NCI-H748 (cell line): ENCODE measurements around the gene SLC35E1.

Experiments used
- DNase-seq: peaks from one replicate; lab custom pipeline; 2025; ENCODE audit not compliant: unreplicated experiment; lab: John Stamatoyannopoulos, UW

Gene SLC35E1

GRCh38 chr19:16598848-16599247 lies 26.6 kb upstream of the SLC35E1 start:
- no peak for DNase-seq

DNA sequence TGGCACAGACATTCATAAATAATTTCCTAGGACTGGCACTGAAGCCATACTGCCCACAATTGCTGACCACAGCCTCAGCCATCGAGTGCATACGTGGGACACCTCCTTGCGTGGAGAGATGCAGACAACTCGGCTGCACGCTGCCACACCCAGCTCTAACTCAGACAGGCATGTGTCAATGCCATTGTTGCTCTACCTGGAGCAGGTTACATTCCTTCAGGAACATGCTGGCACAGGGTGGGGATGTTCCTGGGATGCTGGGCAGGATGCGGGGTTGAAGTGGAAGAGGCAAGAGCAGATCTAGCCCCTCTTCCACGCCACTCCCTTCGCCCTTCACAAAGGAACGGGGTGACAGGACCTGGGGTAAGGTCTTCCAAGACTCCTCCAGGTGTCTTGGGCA lies 24.2 kb upstream of the SLC35E1 start:
- DNase-seq: no peak

GRCh38 chr19:16595097-16595496 lies 22.9 kb upstream of the SLC35E1 start:
- DNase-seq: no peak

GRCh38 chr19:16594681-16595091 lies 22.5 kb upstream of the SLC35E1 start:
- DNase-seq: no peak

DNA sequence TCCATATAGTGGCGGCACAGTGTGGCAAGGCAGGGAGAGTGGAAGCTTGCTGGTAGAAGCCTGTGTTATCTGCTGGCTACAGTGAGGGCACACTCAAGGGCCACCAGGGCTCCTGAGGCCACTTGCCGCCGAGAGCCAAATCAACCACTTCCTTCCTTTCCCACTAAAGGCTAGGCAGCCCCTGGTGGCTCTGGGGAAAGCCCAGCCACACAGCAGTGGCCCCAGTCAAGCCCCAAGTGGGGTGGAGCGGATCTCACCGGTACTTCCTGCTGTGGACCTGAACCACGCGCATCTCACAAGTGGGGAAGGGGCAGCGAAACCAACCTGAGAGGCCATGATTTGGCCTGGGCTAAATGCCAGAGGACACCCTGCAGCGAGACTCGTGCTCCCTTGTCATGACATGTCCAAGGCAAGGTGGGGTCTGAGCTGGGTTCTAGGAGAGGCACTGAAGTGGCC lies 21.9 kb upstream of the SLC35E1 start:
- DNase-seq: no peak

GRCh38 chr19:16593181-16593580 lies 21.0 kb upstream of the SLC35E1 start:
- no peak for DNase-seq

DNA sequence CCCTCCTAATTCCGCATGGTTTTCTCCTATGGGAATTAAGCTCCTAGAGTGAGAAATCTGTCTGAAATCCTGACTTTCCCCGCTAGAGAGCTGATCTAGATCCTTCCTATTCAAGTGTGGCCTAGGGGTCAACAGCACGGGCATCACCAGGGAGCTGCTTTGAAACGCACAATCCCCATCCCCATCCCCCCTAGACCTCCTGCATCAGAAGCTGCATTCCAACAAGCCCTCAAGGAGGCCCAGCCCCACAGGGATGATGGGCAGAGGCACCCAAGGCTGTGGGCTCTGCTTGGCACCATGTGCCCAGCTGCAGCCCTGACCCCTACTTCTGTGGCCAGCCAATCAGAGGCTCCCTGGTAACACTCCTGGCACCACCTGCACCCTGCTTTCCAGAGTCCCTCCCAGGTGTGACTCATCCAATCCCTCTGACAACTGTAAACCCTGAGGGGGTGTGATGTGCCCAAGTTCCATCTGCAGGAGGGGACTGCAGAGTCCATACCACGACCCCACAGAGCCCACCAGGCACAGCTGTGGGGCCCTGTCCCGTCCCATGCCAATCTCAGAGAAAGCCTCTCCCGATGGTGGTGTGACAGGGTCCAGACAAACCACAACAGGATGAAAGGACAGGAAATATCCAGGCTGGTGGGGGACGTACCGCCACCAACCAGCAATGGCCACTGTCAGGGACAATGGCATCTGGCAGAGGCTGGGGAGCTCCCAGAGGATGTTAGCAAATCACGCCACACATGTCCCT lies 19.8 kb upstream of the SLC35E1 start:
- no peak for DNase-seq

DNA sequence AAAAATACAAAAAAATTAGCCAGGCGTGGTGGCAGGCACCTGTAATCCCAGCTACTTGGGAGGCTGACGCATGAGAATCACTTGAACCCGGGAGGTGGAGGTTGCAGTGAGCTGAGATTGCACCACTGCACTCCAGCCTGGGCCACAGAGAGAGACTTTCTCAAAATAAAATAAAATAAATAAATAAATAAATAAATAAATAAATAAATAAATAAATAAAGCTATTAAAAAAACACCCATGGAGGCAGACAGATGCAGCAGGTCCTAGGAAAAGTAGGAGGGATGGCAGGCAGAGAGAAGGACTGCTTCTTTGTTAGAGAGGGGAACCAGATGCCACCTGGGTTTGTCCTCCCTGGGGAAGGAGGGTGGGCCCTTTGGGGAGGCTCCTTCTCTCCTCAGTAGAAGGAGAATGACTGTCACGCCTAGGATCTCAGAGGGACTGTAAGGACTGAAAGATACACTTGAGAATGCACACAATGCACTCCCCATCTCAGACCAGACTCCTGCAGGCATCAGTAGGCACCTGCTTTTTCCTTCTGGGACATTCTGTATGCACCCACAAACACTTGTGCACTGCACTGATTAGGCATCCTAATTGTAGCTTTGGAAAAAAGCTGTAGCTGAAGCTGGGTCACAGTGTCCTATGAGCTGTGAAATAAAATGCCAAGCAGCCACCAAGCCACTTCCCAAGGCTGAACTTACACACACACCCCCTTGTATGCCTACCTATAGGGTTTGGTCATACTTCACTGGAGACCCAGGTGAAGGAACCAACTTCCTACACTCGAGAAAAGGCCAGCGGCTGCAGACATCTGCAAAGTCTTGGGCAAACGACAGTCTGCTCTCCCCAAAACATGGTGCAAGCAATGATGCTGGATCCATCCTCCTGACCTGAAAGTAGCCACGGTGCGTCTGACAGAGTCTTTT lies 18.9 kb upstream of the SLC35E1 start:
- no peak for DNase-seq

- no peak for DNase-seq
Measured at GRCh38 chr19:16589917-16590316, 17.7 kb upstream of the SLC35E1 start.

GRCh38 chr19:16588824-16589577 lies 16.8 kb upstream of the SLC35E1 start:
- DNase-seq: no peak

- no peak for DNase-seq
Measured at GRCh38 chr19:16587833-16588823, 15.9 kb upstream of the SLC35E1 start.

DNA sequence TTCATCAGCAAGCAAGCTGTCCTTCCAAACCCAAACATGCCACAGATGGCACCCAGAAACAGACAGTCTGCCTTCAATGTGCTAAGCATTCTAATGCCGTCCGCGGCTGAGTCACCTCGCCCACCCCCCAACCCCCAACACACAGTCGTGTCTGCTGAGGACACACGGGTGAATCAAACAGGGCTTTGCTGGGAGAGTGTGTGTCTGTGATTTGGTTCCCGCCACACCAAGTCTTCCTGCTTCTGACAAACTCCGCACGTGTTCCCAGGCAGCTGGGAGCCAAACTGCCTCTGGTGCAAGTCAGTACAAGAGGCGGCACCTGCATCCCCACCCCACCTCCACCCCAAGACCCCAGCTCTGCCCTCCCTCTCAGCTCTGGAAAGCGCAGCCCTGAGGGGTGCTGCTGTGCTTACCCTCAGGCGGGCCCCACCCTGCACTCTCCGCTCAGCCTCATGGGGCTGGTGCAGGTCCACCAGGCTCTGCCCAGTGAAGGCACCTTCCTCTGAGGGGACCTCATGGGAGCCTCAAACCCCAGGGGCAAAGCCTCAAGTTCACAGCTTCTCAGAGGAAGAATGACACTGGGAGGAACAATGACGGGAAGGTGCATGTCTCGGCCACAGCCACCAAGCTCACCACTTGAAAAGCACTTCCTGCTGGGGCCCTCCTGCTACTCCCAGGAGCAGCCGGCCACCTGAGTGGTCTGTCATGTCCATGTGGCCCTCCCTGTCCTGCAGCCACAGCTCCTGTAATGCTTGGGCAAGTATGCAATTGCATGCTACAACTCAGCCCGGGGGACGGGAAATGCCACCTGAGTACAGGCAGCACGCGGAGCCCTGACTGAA lies 15.0 kb upstream of the SLC35E1 start:
- no peak for DNase-seq

GRCh38 chr19:16586477-16586871 lies 14.3 kb upstream of the SLC35E1 start:
- no peak for DNase-seq

GRCh38 chr19:16585808-16586476 lies 13.7 kb upstream of the SLC35E1 start:
- DNase-seq: no peak

- DNase-seq: no peak
Measured at GRCh38 chr19:16585094-16585801, 13.0 kb upstream of the SLC35E1 start.

DNA sequence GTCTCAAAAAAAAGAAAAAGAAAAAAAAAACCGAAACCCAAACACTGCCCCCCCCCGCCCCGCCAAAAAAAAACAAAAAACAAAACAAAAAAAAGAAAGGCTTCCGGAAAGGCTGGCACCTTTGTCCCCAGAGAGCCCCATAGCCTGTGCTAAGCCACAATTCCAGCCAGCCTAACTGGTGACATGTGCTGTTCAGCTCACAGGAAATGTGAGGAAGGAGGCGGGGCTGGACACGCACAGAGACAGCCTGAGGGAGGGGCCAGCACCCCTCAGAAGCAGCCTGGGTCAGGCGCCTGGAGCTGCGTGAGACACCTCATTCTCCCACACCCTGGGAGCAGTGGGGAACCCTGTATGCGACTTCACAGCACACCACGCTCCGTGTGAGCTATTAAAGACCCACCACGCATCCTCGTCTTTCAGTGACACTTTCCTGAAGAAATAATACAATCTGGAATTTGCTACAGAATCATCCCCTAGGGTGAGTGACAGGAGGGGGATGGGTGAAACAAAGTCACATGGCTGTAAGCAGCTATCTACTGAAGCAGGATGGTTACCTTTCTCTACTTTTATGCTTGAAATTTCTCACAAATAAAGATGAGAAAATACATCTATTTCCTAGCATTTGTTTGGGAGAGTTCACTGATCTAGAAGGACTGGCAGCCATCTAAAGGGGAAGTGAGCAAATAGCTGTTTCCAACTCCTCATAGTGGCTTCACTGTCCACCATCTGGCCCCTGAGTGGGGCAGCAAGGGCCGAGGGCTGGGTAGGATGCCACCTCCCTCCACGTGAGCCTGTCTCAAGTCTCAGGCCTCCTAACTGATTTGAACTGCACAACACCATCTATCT lies 12.3 kb upstream of the SLC35E1 start:
- DNase-seq: peak; percentile 7
